GM19023 (cell line): ENCODE measurements around the gene ABCB1.

Experiments
- ATAC-seq: cut with Tn5 transposase; IDR thresholded peaks from one replicate; pipeline ENCODE4 v1.9.1; 2021; ENCODE audit warnings: mild to moderate bottlenecking, moderate library complexity; ENCODE audit not compliant: unreplicated experiment

The ABCB1 gene

DNA sequence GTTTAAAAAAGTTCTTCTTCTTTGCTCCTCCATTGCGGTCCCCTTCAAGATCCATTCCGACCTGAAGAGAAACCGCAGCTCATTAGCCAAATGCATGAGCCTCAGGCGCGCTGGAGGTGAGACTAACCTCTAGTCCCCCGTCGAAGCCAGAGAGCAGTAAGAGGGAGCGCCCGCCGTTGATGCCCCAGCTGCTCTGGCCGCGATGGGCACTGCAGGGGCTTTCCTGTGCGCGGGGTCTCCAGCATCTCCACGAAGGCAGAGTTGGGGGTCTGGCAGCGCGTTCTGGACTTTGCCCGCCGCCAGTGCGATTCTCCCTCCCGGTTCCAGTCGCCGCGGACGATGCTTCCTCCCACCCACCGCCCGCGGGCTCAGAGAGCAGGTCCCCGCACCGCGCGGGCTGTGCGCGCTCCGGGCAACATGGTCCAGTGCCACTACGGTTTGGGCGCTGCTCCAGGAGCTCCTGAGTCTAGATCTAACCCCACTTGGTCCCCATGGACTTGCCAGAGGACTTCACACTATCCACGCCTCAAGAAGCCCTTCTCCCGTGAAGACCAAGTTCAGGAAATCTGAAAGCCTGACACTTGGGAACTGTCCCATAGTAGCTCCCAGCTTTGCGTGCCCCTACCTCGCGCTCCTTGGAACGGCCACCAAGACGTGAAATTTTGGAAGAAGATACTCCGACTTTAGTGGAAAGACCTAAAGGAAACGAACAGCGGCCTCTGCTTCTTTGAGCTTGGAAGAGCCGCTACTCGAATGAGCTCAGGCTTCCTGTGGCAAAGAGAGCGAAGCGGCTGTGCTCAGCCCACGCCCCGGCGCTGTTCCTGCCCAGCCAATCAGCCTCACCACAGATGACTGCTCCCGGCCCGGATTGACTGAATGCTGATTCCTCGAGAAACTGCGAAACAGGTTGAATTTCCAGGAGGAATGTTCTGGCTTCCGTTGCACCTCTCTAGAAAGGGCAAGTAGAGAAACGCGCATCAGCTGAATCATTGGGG, at the start of gene ABCB1:
Gene ABCB1, minus strand, starts transcription at position 755 of the 995 bp plus-strand sequence. Its CDS starts 700 bp downstream, at position 55.
- peak; percentile 71 for ATAC-seq

DNA sequence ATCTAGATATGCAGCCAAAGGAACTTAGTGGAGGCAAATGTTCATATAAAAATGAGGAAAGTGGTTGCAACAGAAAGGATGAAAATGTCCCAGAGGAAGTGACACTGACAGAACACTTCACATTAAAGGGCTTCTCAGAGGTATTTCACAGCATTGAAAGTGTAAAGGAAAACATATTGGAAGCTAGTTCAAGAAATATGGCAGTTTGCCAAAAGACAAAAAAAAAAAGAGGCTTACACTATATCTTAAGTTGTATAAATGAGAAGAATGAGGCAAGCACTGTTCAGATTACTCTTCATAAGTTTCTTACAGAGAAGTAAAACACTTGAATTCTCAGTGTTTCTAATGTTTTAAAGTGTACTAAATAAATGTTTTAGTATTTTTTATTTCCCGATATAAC, 47.6 kb upstream of the ABCB1 start:
- no peak for ATAC-seq

DNA sequence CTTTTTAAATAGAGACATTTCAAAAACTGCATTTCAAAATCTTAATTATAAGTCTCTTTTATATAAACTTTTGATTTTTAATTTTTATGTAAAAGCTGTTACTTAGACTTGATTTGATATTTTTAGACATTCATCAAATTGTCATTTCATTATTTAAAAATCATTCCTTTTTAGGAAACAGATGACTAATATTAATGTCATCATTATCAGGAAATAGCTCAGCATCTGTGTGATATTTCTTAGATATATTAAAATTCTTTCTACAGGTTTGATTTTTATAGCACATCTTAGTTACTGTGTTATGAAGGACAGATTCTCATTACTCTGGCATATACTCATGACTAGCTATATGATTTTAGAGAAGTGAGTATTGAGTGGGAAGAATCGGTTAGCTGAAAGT, 44.8 kb upstream of the ABCB1 start:
- no peak for ATAC-seq

DNA sequence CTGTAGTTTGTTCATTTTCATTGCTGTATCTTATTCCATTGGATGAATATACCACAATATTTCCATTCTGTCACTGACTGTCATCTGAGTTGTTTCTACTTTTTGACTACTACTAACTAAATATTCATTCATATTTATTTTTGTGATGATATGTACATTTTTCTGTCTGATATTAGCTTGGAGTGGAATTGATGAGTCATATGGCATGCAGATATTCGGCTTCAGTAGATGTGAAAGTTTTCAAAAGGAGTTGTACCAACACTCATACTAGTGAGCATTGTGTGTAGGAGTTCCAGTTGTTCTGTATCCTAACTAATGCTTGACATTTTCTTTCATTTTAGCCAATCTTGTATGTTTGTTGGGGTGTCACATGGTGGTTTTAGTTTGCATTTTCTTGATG, 35.2 kb upstream of the ABCB1 start:
- ATAC-seq: no peak

DNA sequence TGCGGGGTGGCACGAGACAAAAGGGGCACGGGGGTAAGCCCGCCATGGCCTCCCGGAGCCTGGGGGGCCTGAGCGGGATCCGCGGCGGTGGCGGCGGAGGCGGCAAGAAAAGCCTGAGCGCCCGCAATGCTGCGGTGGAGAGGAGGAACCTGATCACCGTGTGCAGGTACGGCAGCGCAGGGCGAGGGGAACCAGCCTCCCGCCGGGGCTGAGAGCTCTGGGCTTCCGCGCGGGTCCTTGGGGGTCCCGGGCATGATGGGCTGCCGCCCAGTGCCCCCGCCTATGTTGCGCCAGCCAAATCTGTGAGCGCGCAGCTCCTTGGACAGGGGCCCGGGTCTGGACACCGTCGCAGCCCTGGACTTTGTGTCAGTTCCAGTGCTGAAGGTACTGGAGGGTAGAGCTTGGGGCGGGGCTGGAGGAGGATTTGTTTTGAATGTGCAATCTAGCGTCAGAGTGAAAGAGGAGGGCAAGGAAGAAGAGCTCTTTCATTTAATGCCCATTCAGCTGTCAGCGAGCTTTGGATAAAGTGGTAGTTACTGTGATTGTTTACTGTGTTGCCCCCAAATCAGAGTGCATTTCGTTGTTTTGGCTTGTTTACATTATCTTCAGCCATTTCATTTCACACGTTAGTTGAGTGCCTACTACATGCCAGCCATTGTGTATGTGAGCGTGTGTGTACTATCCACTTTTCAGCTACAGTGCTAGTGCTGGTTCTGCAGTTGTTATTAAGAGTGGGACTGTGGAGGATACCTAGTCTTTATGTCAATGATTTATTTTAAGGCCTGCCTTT, 28.3 kb upstream of the ABCB1 start:
- no peak for ATAC-seq

DNA sequence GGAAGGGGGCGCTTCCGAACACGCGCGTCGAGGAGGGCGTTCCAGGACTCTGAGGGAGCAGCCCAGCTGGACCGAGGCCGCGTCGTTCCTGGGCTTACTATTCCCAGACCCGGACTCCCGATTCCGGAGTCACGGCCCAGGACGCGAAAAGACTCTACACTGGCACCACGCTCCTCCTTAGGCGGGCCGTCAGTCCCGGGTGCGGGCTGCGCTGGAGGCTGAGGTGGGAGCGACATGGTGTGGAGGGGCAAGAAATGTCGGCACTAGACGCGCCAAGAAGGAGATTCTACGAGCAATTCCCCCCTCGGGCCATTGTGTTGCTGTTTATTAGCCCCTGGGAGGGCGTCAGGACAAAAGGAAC, 26.9 kb upstream of the ABCB1 start:
- peak; percentile 26 for ATAC-seq

DNA sequence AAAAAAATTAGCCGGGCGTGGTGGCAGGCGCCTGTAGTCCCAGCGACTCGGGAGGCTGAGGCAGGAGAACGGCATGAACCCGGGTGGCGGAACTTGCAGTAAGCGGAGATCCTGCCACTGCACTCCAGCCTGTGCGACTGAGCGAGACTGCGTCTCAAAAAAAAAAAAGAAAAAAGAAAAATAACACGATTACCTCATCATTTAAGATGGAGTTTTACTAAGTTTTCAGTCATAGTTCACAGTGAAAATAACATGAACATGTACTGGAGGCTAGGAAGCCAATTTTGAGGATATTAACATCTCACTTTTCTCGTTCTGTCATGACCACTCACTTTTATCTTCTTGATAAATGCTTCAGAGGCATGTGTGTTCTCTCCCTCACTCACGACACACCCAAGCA, 24.4 kb upstream of the ABCB1 start:
- ATAC-seq: no peak

DNA sequence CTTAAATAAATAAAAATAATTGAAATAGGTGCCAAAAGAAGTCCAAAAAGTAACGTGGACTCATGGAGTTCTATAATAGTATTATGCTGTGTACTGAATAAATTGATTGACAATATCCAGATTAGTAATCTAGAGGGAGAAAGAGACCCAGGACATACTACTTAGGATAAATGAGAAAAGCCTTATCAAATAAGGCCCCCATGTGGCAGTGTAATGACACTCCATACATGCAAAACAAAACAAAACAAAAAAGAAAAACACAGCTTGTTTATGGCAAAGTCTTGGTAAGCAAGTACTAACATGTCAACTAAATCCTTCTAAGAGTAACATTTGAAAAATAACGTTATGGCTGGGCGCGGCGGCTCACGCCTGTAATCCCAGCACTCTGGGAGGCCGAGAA, 23.9 kb upstream of the ABCB1 start:
- ATAC-seq: no peak

DNA sequence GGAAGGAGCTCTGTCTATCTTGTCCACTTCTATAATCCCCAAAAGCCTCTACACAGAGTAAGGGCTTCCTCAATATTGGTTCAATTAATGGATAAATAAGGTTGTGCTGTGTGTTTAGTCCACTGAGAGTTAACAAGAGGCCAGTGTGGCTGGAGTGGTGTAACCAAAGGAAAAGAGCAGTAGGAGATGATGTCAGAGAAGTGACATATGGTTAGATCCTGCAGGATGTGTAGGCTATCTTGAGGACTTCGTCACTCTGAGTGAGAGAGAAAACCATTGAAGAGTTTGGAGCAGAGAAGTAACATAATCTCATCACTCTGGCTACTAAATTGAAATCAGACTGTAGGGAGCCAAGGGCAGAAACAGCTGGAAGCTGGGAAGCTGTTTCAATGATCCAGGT, 14.5 kb upstream of the ABCB1 start:
- ATAC-seq: no peak

DNA sequence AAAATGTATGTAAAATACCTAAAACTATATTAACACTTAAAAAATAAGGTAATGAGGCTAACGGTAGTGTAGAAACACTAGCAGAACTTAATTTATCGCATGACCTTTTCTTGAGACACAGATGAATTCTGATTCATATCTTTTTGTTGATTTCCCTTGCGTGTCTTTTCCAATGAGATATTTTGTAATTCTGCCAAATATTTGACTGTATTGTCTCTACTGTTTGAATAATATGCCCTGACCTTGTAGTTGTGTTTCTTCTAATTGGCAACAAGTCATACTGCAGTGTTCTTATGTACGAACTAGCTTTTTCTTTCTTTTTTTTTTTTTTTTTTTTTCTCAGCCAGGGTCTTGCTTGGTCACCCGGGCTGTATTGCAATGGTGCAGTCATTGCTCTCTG, 9.2 kb upstream of the ABCB1 start:
- ATAC-seq: no peak

DNA sequence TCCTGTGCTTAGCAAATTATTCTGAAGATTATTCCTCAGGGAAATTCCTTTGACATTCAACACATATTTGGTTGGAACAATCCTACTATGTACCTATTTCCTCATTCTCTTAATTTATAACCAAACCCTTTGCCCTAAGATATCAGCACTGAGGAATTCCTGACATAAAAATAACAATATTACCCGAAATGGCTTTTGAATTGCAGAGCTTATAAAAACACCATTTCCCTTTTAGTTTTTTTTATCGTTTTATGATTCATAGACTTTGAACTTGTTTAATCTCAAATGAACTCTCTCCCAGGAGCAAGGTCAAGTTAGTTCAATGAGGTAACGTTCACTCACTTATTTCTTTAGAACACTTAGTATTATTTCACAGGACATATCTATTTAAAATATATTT, 7.7 kb upstream of the ABCB1 start:
- no peak for ATAC-seq

DNA sequence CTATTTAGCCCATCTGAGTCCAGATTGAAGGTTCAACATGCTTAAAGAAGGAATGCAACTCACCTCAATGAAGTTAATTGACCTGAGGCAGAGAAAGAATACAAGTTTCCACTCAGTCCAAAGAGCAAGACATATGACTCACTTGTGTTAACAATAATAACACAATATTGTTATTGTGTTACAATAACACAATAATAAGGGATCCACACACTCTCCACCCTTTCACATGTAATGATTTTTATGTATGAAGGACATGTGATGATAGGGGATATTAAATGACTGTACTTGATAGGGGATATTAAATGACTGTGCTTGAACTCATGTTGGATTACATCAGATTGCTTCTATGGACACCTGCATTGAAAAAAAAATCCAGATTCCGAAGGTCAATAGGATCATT, 3.6 kb upstream of the ABCB1 start:
- no peak for ATAC-seq

DNA sequence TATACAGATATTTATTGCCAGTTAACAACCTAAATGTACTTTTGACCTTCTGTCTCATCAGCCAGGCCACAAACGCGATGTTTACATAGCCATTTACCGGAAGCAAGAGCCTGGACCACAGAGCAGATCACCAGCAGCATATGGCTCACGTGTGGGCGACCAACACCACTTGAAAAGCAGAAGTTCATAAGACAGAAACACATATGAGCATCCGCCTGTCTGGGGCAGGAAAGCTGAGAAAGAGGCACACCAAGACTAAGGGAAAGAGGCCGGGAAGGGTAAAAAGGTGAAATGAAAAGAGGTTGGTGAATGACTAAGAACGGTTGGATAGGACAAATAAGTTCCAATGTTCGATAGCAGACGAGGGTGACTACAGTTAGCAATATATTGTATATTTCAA, 1.3 kb downstream of the ABCB1 start:
- peak; percentile 94 for ATAC-seq

DNA sequence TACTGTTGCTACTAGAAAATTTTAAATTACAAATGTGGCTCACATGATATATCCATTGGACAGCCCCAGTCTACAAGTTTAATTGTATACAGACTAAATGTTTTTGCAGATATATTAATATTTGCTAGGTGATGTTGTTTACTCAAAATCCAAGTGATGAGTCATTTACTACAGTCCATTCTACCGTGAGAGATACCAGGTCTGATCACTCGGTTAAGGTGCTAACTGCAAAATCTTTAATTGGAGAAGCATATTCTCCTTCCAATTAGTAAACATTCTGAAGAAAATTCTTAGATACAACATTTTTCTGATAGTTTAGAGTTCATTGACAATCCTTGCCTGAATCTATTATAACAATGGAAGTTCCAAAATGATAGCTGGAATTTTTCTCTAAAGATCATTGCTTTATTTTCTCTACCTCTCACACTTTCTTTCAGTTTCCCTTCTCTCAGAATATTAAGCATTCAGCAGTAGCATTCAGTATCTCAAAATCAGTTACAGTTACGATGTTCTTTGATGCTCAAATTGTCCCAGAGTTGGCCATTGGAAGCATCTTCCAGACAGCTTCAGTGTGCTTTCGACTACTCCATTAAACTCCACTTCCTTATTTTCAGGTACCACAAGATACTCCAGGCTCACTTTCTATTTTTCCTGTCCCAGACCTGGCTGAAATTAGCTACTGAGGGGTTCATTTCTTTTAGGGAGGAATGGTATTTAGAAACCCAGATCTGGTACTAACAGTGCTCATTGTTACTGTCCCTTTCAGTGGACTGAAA, 2.3 kb downstream of the ABCB1 start:
- no peak for ATAC-seq

DNA sequence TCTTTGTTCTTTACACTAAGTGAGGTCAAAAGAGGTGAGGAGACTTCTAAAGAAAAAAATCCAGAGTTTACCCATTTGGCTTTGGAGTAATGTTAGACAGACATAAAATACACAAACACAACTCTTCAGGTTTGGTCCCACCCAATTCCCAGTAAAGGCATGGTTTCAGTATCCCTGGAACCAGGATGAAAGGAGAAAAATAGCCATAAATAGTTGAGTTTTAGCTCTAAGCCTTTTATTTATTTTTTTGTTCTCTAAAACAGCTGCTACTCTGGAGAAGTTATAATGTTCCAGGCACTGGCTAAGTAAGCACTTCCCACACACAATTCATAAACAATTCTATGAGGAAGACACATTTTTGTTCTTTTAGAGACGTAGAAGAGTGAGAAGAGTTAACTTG, 4.0 kb downstream of the ABCB1 start:
- no peak for ATAC-seq

DNA sequence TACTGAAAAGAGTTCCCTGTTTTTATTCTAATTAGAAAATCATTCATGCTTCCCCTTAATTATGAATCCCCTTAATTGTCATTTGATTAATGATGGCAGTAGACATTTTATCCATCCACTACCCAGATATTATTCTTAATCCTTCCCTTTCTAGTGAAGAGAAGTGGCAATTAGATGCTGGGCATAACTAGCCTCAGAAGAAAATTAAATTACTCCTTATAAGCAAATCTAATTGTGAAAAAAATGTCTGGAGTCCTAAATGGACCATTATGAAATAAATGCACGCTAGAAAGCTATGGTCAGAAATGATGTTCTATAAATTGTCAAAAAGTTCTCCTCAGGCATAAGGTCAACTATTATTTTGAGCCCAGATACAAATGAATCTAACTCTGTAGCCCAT, 4.5 kb downstream of the ABCB1 start:
- ATAC-seq: no peak

DNA sequence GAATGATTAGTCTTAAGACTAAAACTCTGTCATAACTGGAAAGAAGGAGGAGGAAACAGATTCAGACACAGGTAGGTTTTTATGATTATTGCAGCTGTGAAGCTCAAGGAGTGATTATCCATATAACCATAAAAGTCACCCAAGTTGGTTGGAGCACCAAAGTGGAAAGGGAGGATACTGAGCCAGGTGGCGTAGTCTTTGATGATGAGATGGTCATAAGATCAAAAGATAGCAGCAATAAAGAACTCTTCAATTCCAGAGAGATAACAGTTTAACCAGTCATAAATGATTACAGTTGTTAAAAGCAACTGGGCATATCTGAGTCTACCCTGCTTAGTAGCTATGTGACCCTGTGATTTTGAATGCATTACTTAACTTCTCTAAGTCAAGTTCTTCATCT, 8.4 kb downstream of the ABCB1 start:
- ATAC-seq: no peak

DNA sequence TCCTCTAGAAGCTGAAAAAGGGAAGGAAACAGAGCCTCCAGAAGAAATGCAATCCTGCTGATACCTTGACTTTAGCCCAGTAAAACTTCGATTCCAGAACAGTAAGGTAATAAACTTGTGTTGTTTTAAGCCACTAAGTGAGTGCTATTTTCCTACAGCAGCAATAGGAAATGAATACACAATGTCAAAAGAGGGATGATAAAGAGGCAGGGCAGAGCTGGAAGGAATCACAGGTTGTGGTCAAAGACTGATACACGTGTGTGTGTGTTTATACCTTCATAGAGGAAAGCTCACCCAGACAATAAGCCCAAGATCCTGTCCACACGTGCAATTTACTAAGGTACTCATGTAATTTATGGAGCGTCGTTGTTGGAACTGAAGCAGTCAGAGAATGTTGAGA, 9.5 kb downstream of the ABCB1 start:
- no peak for ATAC-seq

DNA sequence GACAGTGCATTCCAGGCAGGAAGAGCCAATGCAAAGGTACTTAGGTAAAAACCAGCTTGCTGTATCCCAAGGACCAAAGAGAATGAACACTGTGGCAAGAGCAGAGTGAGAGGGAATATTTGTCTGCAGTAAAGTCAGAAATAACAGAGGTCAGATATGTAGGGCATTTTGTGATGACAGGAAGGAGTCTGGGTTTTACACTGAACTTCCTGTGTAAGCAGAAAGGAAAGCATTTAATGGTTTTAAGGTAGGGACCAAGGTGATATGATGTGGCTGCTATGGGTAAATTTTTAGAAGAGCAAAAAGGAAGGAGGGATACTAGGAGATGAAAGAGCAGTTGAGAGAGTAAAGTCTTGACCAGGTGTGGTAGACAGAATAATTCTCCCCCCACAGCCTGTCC, 10.1 kb downstream of the ABCB1 start:
- ATAC-seq: no peak

DNA sequence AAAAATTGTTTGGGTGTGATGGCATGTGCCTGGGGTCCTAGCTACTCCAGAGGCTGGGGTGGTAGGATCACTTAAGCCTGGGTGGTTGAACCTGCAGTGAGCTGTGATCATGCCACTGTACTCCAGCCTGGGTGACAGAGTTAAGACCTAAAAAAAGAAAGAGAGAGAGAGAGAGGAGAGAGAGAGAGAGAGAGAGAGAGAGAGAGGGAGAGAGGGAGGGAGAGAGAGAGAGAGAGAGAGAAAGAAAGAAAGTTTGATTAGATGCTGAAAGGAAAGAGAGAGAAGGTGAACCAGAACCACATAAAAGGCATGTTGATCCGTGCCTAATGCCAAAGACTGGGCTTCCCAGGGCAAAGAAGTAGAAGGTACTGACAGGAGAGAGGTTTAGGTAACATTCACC, 11.1 kb downstream of the ABCB1 start:
- ATAC-seq: no peak

DNA sequence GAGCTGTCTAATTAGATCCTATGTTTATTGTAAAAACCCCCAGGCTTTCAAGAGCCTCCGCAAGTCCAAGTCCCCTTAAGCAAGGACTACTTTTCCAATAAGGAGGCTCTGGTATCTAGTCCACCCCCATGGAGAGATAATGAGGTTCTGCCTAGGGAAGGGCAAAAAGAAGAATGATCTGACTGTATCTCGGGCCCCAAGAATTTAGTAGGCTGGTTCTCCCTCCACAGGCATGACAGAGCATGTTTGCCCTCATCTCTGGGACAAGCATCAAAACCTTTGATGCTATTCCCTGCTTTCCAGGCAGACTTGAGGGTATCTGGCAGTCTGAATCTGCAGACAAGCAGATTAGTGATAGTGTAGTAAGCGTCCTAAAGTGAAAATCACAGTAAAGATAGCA, 19.0 kb downstream of the ABCB1 start:
- ATAC-seq: no peak
